Esophagus muscularis mucosa (tissue), 4 donors: ENCODE data around the gene DUSP10.

Source experiments
- CTCF ChIP-seq, 3 experiments: fragments of 200-600 bp in 2 of 3; fragments of 450-650 bp in 1 of 3; sonication (generic) in 2 of 3; IDR thresholded peaks; one replicate each; pipeline ENCODE4 v1.5.1; 2017 to 2019; ENCODE audit warnings: antibody characterized with exemption in 3 of 3, mild to moderate bottlenecking in 2 of 3, moderate library complexity in 1 of 3
- EP300 ChIP-seq: sonication (generic); formaldehyde crosslinking; IDR thresholded peaks from one replicate; pipeline ENCODE4 v1.6.1; 2017; ENCODE audit warnings: antibody characterized with exemption
- POLR2A ChIP-seq: fragments of 450-650 bp; IDR thresholded peaks from one replicate; pipeline ENCODE4 v1.6.1; 2017; ENCODE audit warnings: antibody characterized with exemption, moderate library complexity, mild to moderate bottlenecking, low read depth
- POLR2AphosphoS5 ChIP-seq, 2 donors: sonication (generic); formaldehyde crosslinking; IDR thresholded peaks; one replicate each; pipeline ENCODE4 v1.6.1; 2017; ENCODE audit warnings: antibody characterized with exemption in 2 of 2

- TF ChIP-seq CTCF (IDR thresholded peaks at IDR 0.05) (no peak), POLR2A (no peak), POLR2AphosphoS5 (IDR thresholded peaks at IDR 0.05) (no peak), EP300 (no peak)
Measured at GRCh38 chr1:221712198-221712684, 29.6 kb downstream of the DUSP10 start.
